Activated CD4-positive, alpha-beta T cell treated with anti-CD3 and anti-CD28 coated beads, Interleukin-2, amount 10 ng/mL, durations not matched to agents 24 days and 14 days (primary cell): Measurements from ENCODE around the gene ELAPOR2. TPM values are rescaled to one million over a fixed set of nuclear protein-coding genes. Genes with fewer than 3 reads are reported as not detected.
A peak's percentile ranks its signal among the peaks of the same experiment; 100 is the strongest.
"Not testable (repeated sequence)": the region's sequence is repeated elsewhere in the genome, so short reads cannot be mapped to it uniquely, and the experiment has no call there.

Experiments used
- DNase-seq: peaks from one replicate; pipeline ENCODE4 v3.0.0; 2022
- H3K27ac Mint-ChIP-seq: one replicate; pipeline ENCODE4 v1.8.0; 2022; ENCODE audit warnings: mild to moderate bottlenecking, mixed read lengths
- H3K27me3 Mint-ChIP-seq: one replicate; pipeline ENCODE4 v1.8.0; 2022; ENCODE audit warnings: mixed read lengths
- H3K36me3 Mint-ChIP-seq: one replicate; pipeline ENCODE4 v1.8.0; 2022; ENCODE audit warnings: low read depth, mild to moderate bottlenecking, mixed read lengths
- H3K4me1 Mint-ChIP-seq: one replicate; pipeline ENCODE4 v1.8.0; 2021; ENCODE audit warnings: mixed read lengths
- H3K4me3 Mint-ChIP-seq: one replicate; pipeline ENCODE4 v1.8.0; 2022; ENCODE audit warnings: mild to moderate bottlenecking, moderate library complexity, mixed read lengths
- H3K9me3 Mint-ChIP-seq: one replicate; pipeline ENCODE4 v1.8.0; 2021; ENCODE audit warnings: mixed read lengths
- intact Hi-C: fragments of 100-400 bp; cut with micrococcal nuclease; formaldehyde crosslinking; loops from one replicate; pipeline ENCODE4 v1.15.1; 2023
- total RNA-seq: library from RNA; stranded (reverse); gene quantifications from 2 replicates; pipeline ENCODE4 v1.2.3, GENCODE V29; 2022

ELAPOR2 gene
- total RNA-seq, 1 donor from 2014 or later: 2.1 TPM

DNA sequence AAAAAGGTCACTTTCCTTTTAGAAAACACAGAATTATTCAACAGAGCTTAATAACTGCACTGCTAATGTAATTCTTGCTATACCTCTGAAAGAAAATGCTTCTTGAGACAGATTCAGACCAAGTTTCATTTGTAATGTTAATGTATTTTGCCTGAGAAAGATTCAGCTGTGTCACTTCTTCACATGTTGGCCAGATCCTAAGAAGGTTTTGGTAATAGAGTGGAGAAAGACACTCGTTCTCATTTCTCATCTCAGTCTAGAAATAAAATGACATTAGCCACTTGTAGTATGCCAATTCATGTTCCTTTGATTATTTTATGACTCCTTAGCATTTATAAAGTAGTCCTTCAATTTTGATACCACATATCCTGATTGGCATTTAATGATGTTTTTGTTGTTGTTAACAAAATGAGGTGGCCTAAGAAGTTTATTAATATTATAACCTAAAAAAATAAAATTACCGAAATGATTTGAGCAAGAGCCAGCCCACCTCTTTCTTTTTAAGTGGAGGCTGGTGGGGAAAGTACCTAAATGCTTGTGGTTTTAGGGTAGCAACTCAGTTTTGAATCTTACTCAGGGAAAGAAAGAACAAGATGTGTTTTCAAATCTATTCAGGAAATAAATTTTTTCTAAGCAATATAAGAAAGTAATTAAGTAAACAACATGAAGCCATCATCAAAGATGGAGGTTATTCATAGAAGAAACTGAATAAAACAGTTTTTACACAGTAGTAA lies 16.4 kb upstream of the ELAPOR2 start:
- H3K4me1 Mint-ChIP-seq: peaks cover 2% of the 10 kb centered on the region
- no peaks in the 10 kb centered on the region for H3K36me3 Mint-ChIP-seq
- peaks cover 5% of the 10 kb centered on the region for H3K9me3 Mint-ChIP-seq
- H3K27me3 Mint-ChIP-seq: peaks cover 13% of the 10 kb centered on the region
- DNase-seq: no peak
- no peak overlapping the region for H3K27ac Mint-ChIP-seq
- no peak overlapping the region for H3K4me3 Mint-ChIP-seq
- intact Hi-C loops: no loop called here

DNA sequence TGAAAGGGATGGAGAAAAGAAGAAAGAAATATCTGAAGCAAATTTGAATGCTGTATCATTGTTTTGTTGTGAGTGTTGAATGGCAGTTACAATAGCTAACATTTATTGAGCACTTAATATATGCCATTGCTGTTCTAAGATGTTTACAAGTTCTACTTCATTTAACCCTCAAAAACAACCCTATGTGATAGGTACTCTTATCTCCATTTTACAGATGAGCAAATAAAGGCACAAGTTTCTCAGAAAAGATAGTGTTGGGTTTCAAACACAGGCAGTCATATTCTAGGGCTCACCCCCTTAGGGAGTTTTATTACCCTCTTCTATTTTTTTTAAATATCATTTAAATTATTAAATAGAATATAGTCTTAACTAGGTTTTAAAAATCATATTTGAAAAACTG lies 8.3 kb upstream of the ELAPOR2 start:
- H3K9me3 Mint-ChIP-seq: peaks cover 5% of the 10 kb centered on the region
- no peaks in the 10 kb centered on the region for H3K4me1 Mint-ChIP-seq
- intact Hi-C loops: no loop called here
- no peak for DNase-seq
- peaks cover 18% of the 10 kb centered on the region for H3K27me3 Mint-ChIP-seq
- no peak overlapping the region for H3K27ac Mint-ChIP-seq
- no peaks in the 10 kb centered on the region for H3K36me3 Mint-ChIP-seq
- no peak overlapping the region for H3K4me3 Mint-ChIP-seq

DNA sequence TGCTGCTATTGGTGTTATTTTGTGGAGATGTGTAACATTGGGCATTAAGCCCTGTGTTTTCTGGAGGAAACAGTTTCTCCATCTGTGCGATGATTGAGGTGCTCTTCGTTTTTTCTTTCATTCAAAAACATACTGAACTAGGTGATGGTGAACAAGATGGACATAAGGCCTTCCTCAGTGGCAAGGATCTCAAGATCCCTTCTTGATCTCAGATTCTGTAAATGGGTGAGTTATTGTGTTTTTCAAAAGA lies 759 bp upstream of the ELAPOR2 start:
- Mint-ChIP-seq H3K27me3 (peaks cover 29% of the 10 kb centered on the region), H3K4me3 (peak overlapping the region; percentile 80), H3K9me3 (no peaks in the 10 kb centered on the region), H3K4me1 (peaks cover 14% of the 10 kb centered on the region), H3K36me3 (no peaks in the 10 kb centered on the region), H3K27ac (no peak overlapping the region)
- DNase-seq: no peak
- intact Hi-C loops: no loop called here

DNA sequence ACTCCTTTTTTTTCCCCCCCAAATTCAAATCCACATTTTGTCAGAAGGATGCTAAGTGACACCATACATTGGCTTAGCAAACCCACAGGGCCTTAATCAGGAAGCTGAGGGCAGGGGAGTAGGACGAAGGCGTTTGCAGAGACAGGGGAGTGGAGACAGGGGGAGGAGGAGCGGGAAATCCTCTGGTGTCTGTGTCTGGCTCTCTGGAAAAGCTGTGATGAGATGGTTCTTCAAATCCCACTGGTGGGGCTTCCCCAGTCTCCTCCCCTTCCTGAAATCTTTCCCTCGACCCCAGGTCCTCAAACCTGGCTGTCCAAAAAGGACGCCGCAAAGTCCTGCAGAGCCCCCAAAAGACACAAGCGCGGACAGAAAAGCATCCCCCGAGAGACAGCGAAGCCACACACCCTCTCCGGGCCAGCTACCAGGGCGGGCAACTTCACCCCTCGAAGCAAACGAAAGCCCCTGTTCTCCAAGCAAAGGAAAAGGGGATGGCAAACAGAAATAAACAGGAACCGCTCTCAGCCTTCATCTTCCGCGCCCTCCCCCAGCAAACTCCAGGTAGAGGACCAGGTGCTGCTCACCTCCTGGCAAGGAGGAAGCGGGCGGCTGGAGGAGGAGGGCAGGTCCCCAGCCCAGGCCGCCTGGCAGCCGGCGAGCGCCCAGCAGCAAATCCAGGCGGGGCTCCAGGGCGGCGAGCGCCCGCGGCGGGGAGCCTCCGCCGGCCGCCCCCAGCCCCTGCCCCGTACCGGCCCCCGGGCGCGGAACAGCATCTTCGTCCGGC lies 520 bp downstream of the ELAPOR2 start:
- no peaks in the 10 kb centered on the region for H3K36me3 Mint-ChIP-seq
- peaks cover 14% of the 10 kb centered on the region for H3K4me1 Mint-ChIP-seq

DNA sequence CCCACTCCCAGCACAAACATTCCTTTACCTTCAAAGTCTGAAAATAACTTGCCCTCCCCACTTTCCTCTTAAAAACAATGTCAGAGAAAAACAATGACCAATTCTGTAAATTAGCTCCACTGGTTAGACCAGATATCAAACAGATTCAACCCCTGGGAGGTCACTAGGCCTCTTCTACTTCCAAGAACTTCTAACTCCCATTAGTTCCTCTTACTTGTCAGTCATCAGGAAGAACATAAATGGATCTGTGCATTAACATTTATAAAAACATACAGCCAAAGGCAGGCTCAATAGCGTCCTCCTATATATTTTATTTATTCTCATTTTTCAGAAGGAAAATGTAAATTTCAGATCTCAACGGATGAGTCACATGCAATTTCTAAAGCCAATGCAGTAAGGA lies 2.2 kb downstream of the ELAPOR2 start:
- H3K9me3 Mint-ChIP-seq: no peaks in the 10 kb centered on the region
- DNase-seq: no peak
- no peaks in the 10 kb centered on the region for H3K36me3 Mint-ChIP-seq
- no peak overlapping the region for H3K27ac Mint-ChIP-seq
- H3K27me3 Mint-ChIP-seq: peaks cover 29% of the 10 kb centered on the region
- intact Hi-C loops: loop anchor here (5.0 kb wide), 1 partner anchor 180 kb away; no protein-coding TSS in a partner anchor
- peaks cover 14% of the 10 kb centered on the region for H3K4me1 Mint-ChIP-seq
- no peak overlapping the region for H3K4me3 Mint-ChIP-seq

More for the DNA sequence above, 520 bp downstream of the ELAPOR2 start:
- H3K9me3 Mint-ChIP-seq: no peaks in the 10 kb centered on the region
- intact Hi-C loops: loop anchor here (1.0 to 5.0 kb wide), 3 partner anchors 94 to 178 kb away; partner anchors contain the start of gene DMTF1
- peak overlapping the region; percentile 80 for H3K4me3 Mint-ChIP-seq
- H3K27ac Mint-ChIP-seq: no peak overlapping the region
- DNase-seq: no peak
- peaks cover 29% of the 10 kb centered on the region for H3K27me3 Mint-ChIP-seq

DNA sequence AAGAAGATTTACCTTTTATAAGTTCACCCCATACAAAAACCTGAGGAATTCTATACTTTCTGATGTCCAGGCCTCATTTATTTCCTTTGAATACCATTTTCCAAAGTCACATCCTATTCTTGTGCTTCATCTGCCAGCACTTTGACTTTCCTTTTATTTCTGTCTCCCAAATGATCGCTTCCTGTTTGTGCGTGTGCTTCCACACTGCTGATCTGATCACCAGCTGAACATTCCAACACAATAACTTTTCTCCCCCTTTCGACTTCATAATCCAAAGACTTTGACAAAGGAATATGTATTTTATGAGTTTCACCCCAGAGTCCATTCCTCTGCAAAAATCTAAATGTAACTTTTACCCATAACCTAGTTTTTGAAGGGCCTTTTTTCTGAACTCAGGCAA lies 3.1 kb downstream of the ELAPOR2 start:
- no peaks in the 10 kb centered on the region for H3K36me3 Mint-ChIP-seq
- intact Hi-C loops: loop anchor here (5.0 kb wide), 1 partner anchor 181 kb away; no protein-coding TSS in a partner anchor
- H3K27ac Mint-ChIP-seq: no peak overlapping the region
- no peak for DNase-seq
- no peak overlapping the region for H3K4me3 Mint-ChIP-seq
- peaks cover 29% of the 10 kb centered on the region for H3K27me3 Mint-ChIP-seq
- no peaks in the 10 kb centered on the region for H3K9me3 Mint-ChIP-seq
- peaks cover 14% of the 10 kb centered on the region for H3K4me1 Mint-ChIP-seq

DNA sequence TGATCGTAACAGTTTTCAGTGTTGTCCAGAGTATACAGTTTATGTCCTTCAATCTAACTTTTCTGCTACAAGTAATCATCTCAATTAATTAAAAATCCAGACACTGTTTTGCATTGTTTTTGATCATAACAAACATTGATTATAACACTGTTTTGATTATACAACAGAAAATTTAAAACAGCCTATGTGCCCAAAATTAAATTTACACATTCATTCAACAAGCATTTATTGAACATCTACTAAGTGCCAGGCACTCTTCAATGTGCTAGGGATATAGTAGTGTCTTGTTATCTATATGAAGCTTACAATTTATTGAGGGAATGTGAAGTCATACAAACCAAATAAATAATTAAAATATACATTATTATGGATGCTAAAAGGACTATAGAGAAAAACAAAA lies 10.6 kb downstream of the ELAPOR2 start:
- Mint-ChIP-seq H3K4me3 (no peak overlapping the region), H3K4me1 (no peaks in the 10 kb centered on the region), H3K27me3 (no peaks in the 10 kb centered on the region), H3K36me3 (no peaks in the 10 kb centered on the region), H3K9me3 (no peaks in the 10 kb centered on the region), H3K27ac (no peak overlapping the region)
- intact Hi-C loops: no loop called here
- no peak for DNase-seq

DNA sequence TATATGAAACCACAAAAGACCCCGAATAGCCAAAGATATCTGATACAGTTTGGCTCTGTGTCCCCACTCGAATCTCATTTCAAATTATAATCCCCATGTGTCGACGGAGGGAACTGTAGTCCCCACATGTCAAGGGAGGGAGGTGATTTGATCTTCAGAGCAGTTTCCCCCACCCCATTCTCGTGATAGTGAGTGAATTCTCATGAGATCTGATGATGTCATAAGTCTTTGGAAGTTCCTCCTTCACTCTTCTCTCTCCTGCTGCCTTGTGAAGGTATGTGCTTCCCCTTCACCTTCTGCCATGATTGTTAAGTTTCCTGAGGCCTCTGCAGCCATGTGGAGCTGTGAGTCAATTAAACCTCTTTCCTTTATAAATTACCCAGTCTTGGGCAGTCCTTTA lies 13.0 kb downstream of the ELAPOR2 start:
- Mint-ChIP-seq H3K4me3 (no peak overlapping the region), H3K27me3 (no peaks in the 10 kb centered on the region), H3K36me3 (no peaks in the 10 kb centered on the region), H3K4me1 (no peaks in the 10 kb centered on the region), H3K27ac (no peak overlapping the region), H3K9me3 (no peaks in the 10 kb centered on the region)
- DNase-seq: no peak
- intact Hi-C loops: no loop called here

DNA sequence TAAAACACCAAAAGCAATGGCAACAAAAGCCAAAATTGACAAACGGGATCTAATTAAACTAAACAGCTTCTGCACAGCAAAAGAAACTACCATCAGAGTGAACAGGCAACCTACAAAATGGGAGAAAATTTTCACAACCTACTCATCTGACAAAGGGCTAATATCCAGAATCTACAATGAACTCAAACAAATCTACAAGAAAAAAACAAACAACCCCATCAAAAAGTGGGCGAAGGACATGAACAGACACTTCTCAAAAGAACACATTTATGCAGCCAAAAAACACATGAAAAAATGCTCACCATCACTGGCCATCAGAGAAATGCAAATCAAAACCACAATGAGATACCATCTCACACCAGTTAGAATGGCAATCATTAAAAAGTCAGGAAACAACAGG lies 14.7 kb downstream of the ELAPOR2 start:
- intact Hi-C loops, H3K36me3 Mint-ChIP-seq, H3K4me1 Mint-ChIP-seq, H3K27ac Mint-ChIP-seq, DNase-seq, H3K27me3 Mint-ChIP-seq, H3K4me3 Mint-ChIP-seq, H3K9me3 Mint-ChIP-seq: not testable (repeated sequence)

DNA sequence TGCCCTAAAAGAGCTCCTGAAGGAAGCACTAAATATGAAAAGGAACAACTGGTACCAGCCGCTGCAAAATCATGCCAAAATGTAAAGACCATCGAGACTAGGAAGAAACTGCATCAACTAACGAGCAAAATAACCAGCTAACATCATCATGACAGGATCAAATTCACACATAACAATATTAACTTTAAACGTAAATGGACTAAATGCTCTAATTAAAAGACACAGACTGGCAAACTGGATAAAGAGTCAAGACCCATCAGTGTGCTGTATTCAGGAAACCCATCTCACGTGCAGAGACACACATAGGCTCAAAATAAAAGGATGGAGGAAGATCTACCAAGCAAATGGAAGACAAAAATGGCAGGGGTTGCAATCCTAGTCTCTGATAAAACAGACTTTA lies 17.9 kb downstream of the ELAPOR2 start:
- H3K36me3 Mint-ChIP-seq, H3K9me3 Mint-ChIP-seq, H3K27ac Mint-ChIP-seq, intact Hi-C loops, H3K4me1 Mint-ChIP-seq, H3K4me3 Mint-ChIP-seq, DNase-seq, H3K27me3 Mint-ChIP-seq: not testable (repeated sequence)

DNA sequence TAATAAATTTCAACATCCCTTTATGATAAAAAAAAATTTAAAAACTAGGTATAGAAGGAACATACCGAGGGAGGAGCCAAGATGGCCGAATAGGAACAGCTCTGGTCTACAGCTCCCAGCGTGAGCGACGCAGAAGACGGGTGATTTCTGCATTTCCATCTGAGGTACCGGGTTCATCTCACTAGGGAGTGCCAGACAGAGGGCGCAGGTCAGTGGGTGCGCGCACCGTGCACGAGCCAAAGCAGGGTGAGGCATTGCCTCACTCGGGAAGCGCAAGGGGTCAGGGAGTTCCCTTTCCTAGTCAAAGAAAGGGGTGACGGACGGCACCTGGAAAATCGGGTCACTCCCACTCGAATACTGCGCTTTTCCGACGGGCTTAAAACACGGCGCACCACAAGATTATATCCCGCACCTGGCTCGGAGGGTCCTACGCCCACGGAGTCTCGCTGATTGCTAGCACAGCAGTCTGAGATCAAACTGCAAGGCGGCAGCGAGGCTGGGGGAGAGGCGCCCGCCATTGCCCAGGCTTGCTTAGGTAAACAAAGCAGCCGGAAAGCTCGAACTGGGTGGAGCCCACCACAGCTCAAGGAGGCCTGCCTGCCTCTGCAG lies 19.7 kb downstream of the ELAPOR2 start:
- H3K9me3 Mint-ChIP-seq, intact Hi-C loops, H3K36me3 Mint-ChIP-seq, H3K4me1 Mint-ChIP-seq, H3K27me3 Mint-ChIP-seq: not testable (repeated sequence)
- H3K27ac Mint-ChIP-seq: peak overlapping the region; percentile 60
- H3K4me3 Mint-ChIP-seq: peak overlapping the region; percentile 72
- DNase-seq: peak; percentile 68

DNA sequence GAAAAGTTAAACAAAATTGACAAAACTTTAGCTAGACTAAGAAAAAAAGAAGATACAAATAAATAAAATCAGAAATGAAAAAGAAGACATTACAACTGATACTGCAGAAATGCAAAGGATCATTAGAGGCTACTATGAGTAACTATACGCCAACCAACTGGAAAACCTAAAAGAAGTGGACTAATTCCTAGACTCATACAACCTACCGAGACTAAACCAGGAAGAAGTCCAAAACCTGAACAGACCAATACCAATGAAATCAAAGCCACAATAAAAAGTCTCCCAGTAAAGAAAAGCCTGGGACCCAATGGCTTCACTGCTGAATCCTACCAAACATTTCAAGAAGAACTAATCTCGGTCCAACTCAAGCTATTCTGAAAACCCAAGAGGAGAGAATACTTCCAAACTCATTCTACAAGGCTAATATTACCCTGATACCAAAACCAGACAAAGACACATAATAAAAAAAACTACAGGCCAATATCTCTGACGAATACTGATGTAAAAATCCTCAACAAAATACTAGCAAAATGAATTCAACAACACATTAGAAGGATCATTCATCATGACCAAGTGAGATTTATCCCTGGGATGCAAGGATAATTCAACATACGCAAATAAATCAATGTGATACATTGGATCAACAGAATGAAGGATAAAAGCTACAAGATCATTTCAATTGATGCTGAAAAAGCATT lies 20.3 kb downstream of the ELAPOR2 start:
- H3K9me3 Mint-ChIP-seq: no peaks in the 10 kb centered on the region
- no peaks in the 10 kb centered on the region for H3K36me3 Mint-ChIP-seq
- intact Hi-C loops: no loop called here
- H3K4me3 Mint-ChIP-seq: peak overlapping the region; percentile 72
- H3K4me1 Mint-ChIP-seq: no peaks in the 10 kb centered on the region
- H3K27ac Mint-ChIP-seq: peak overlapping the region; percentile 38
- DNase-seq: no peak
- no peaks in the 10 kb centered on the region for H3K27me3 Mint-ChIP-seq

DNA sequence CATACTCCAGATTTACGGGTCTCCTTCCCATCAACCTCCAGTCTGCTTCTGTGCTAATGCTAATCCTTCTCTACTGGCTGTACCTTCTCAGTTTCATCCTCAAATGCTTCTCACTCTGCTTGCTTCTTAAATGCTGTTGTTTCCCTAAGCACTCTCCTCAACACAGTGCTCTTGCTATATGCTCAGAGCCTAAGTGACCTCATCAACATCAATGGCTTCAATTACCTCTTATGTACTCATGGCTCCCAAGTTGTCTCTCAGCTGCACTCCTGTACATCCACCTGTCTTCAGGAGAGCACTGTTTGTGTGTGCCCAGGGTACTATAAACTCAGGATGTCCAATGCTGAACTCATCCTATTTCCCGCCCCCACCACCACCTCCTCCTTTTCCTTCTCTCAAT lies 22.5 kb downstream of the ELAPOR2 start:
- Mint-ChIP-seq H3K4me1 (no peaks in the 10 kb centered on the region), H3K9me3 (no peaks in the 10 kb centered on the region), H3K36me3 (no peaks in the 10 kb centered on the region), H3K27ac (no peak overlapping the region), H3K4me3 (no peak overlapping the region), H3K27me3 (no peaks in the 10 kb centered on the region)
- intact Hi-C loops: no loop called here
- no peak for DNase-seq
